WERI-Rb-1 (cell line): ENCODE data around the gene PDZD8.

Experiments used
- DNase-seq: peaks from one replicate; pipeline ENCODE4 v3.0.0-alpha.2; 2020
- H3K27ac ChIP-seq: fragments of 250-450 bp; sonication (Bioruptor Pico); 2 replicates; pipeline ENCODE4 v1.5.1; 2020; ENCODE audit warnings: mild to moderate bottlenecking, moderate library complexity
- H3K27me3 ChIP-seq: fragments of 250-450 bp; sonication (Bioruptor Pico); 2 replicates; pipeline ENCODE4 v1.5.1; 2021; ENCODE audit warnings: mild to moderate bottlenecking, low read depth, moderate library complexity; ENCODE audit not compliant: insufficient read depth, severe bottlenecking
- H3K36me3 ChIP-seq: fragments of 250-450 bp; sonication (Bioruptor Pico); 2 replicates; pipeline ENCODE4 v1.5.1; 2020; ENCODE audit warnings: mild to moderate bottlenecking, moderate library complexity
- H3K4me3 ChIP-seq: 2 replicates; pipeline ENCODE4 v1.5.1; 2011; ENCODE audit warnings: low read depth, mild to moderate bottlenecking, control low read depth, low read length
- H3K9me3 ChIP-seq: fragments of 250-450 bp; sonication (Bioruptor Pico); 2 replicates; pipeline ENCODE4 v1.5.1; 2021; ENCODE audit warnings: mild to moderate bottlenecking, moderate library complexity; ENCODE audit not compliant: severe bottlenecking
- TF ChIP-seq, protein P1 (sequence below): IDR thresholded peaks from 2 replicates; pipeline ENCODE4 v1.5.1; 2011; ENCODE audit warnings: low read depth, mild to moderate bottlenecking, control low read depth, inconsistent platforms, low read length

The PDZD8 gene

GRCh38 chr10:117351558-117351957 lies 23.7 kb downstream of the PDZD8 start:
- no peak for DNase-seq
- TF ChIP-seq, protein P1, sequence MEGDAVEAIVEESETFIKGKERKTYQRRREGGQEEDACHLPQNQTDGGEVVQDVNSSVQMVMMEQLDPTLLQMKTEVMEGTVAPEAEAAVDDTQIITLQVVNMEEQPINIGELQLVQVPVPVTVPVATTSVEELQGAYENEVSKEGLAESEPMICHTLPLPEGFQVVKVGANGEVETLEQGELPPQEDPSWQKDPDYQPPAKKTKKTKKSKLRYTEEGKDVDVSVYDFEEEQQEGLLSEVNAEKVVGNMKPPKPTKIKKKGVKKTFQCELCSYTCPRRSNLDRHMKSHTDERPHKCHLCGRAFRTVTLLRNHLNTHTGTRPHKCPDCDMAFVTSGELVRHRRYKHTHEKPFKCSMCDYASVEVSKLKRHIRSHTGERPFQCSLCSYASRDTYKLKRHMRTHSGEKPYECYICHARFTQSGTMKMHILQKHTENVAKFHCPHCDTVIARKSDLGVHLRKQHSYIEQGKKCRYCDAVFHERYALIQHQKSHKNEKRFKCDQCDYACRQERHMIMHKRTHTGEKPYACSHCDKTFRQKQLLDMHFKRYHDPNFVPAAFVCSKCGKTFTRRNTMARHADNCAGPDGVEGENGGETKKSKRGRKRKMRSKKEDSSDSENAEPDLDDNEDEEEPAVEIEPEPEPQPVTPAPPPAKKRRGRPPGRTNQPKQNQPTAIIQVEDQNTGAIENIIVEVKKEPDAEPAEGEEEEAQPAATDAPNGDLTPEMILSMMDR, result no peak

DNA sequence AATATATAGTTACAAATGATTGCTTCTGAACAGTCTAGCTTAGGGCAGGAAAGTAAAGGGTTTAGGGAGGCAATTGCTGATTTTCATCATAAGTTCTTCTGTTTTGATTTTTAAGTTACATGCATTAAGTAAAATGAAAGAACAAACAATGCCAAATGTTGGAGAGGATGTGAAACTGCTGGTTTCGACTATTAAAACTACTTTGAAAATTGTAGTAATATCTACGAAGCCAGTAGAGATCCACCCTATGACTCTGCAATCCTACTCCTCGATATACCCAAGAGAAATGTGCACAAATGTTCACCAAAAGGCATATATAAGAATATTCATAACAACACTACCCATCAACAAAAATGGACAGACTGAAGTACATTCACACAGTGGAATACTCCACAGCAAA lies 24.3 kb downstream of the PDZD8 start:
- no peaks in the 10 kb centered on the region; the same call in 1 of the 2 replicates for H3K36me3 ChIP-seq
- H3K4me3 ChIP-seq, result no peak overlapping the region
- no peaks in the 10 kb centered on the region for H3K9me3 ChIP-seq
- no peak overlapping the region for H3K27ac ChIP-seq
- TF ChIP-seq, protein P1, result no peak
- no peaks in the 10 kb centered on the region for H3K27me3 ChIP-seq
- DNase-seq, result no peak

More at GRCh38 chr10:117351558-117351957, 23.7 kb downstream of the PDZD8 start:
- no peaks in the 10 kb centered on the region; the same call in 1 of the 2 replicates for H3K36me3 ChIP-seq
- no peak overlapping the region for H3K27ac ChIP-seq
- no peak overlapping the region for H3K4me3 ChIP-seq
- no peaks in the 10 kb centered on the region for H3K27me3 ChIP-seq
- H3K9me3 ChIP-seq, result no peaks in the 10 kb centered on the region

DNA sequence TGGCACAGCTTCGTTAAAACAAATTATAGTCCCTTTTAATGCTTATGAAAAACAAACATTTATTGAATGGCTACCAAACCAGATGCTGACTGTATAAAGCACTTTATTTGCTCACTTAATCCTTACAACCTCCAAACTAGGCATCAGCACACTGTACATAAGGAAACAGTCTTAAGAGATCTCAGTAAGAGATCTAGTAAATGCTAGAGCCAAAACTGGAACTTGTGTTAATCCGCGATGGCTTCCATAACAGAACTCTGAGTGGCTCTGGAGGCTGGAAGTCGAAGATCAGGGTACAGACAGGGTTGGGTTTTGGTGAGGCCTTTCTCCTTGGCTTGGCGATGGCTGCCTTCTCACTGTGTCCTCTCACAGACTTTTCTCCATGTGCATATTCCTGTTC lies 27.0 kb downstream of the PDZD8 start:
- H3K9me3 ChIP-seq, result no peaks in the 10 kb centered on the region
- DNase-seq, result no peak
- TF ChIP-seq, protein P1, result no peak
- no peaks in the 10 kb centered on the region for H3K27me3 ChIP-seq
- H3K36me3 ChIP-seq, result no peaks in the 10 kb centered on the region; the same call in 1 of the 2 replicates
- H3K4me3 ChIP-seq, result no peak overlapping the region
- no peak overlapping the region for H3K27ac ChIP-seq

GRCh38 chr10:117346574-117346973 lies 28.7 kb downstream of the PDZD8 start:
- no peaks in the 10 kb centered on the region for H3K27me3 ChIP-seq
- H3K27ac ChIP-seq, result no peak overlapping the region
- DNase-seq, result no peak
- H3K9me3 ChIP-seq, result no peaks in the 10 kb centered on the region
- no peak overlapping the region for H3K4me3 ChIP-seq
- TF ChIP-seq, protein P1, result no peak
- H3K36me3 ChIP-seq, result no peaks in the 10 kb centered on the region; the same call in 1 of the 2 replicates

GRCh38 chr10:117345143-117345542 lies 30.1 kb downstream of the PDZD8 start:
- Histone ChIP-seq H3K9me3 (no peaks in the 10 kb centered on the region), H3K4me3 (no peak overlapping the region), H3K36me3 (no peaks in the 10 kb centered on the region; the same call in 1 of the 2 replicates), H3K27ac (no peak overlapping the region), H3K27me3 (no peaks in the 10 kb centered on the region)
- TF ChIP-seq, protein P1, result no peak
- DNase-seq, result no peak

- Histone ChIP-seq H3K27ac (no peak overlapping the region), H3K27me3 (no peaks in the 10 kb centered on the region), H3K36me3 (peaks cover 2% of the 10 kb centered on the region; the same call in 1 of the 2 replicates), H3K4me3 (no peak overlapping the region), H3K9me3 (no peaks in the 10 kb centered on the region)
- TF ChIP-seq, protein P1, result no peak
- no peak for DNase-seq
Measured at GRCh38 chr10:117342641-117343040, 32.6 kb downstream of the PDZD8 start.
